Stimulated activated effector memory CD8-positive, alpha-beta T cell treated with anti-CD3 and anti-CD28 coated beads, Interleukin-12 subunit alpha, Interleukin-12 subunit beta, amount 100 ng/mL, for 72 hours (primary cell): ENCODE measurements around the gene CAP2.
"Not testable (repeated sequence)": the region's sequence is repeated elsewhere in the genome, so short reads cannot be mapped to it uniquely, and the experiment has no call there.

Source experiments
- ATAC-seq: fragments of 150-1000 bp; cut with Tn5 transposase; 2 replicates; pipeline ENCODE4 v1.10.0; 2021
- DNase-seq, 2 donors: peaks; one replicate each; pipeline ENCODE4 v3.0.0; 2021 to 2022; ENCODE audit warnings: low spot score in 2 of 2
- H3K27ac Mint-ChIP-seq: one replicate; pipeline ENCODE4 v1.8.0; 2022; ENCODE audit warnings: mild to moderate bottlenecking, mixed read lengths
- H3K36me3 Mint-ChIP-seq: one replicate; pipeline ENCODE4 v1.8.0; 2022; ENCODE audit warnings: mild to moderate bottlenecking, mixed read lengths
- H3K4me1 Mint-ChIP-seq: one replicate; pipeline ENCODE4 v1.8.0; 2022; ENCODE audit warnings: mixed read lengths
- H3K4me3 Mint-ChIP-seq: one replicate; pipeline ENCODE4 v1.8.0; 2022; ENCODE audit warnings: mild to moderate bottlenecking, mixed read lengths
- H3K9me3 Mint-ChIP-seq: one replicate; pipeline ENCODE4 v1.8.0; 2022; ENCODE audit warnings: mixed read lengths

The CAP2 gene

GRCh38 chr6:17417817-17418216 lies 24.4 kb downstream of the CAP2 start:
- Mint-ChIP-seq H3K9me3 (no peaks in the 10 kb centered on the region), H3K27ac (no peak overlapping the region), H3K36me3 (no peaks in the 10 kb centered on the region), H3K4me3 (no peak overlapping the region), H3K4me1 (no peaks in the 10 kb centered on the region)
- DNase-seq (no peak), ATAC-seq (no peak)

GRCh38 chr6:17418281-17419188 lies 25.1 kb downstream of the CAP2 start:
- DNase-seq (no peak), ATAC-seq (no peak)
- H3K4me1 Mint-ChIP-seq: no peaks in the 10 kb centered on the region
- H3K36me3 Mint-ChIP-seq: no peaks in the 10 kb centered on the region
- no peak overlapping the region for H3K4me3 Mint-ChIP-seq
- H3K9me3 Mint-ChIP-seq: no peaks in the 10 kb centered on the region
- no peak overlapping the region for H3K27ac Mint-ChIP-seq

- Mint-ChIP-seq H3K27ac (no peak overlapping the region), H3K4me3 (no peak overlapping the region), H3K9me3 (no peaks in the 10 kb centered on the region), H3K4me1 (no peaks in the 10 kb centered on the region), H3K36me3 (no peaks in the 10 kb centered on the region)
- no peak for DNase-seq
- no peak for ATAC-seq
Measured at GRCh38 chr6:17419189-17419575, 25.8 kb downstream of the CAP2 start.

- H3K4me1 Mint-ChIP-seq: no peaks in the 10 kb centered on the region
- H3K27ac Mint-ChIP-seq: no peak overlapping the region
- H3K4me3 Mint-ChIP-seq: no peak overlapping the region
- DNase-seq (no peak), ATAC-seq (no peak)
- H3K9me3 Mint-ChIP-seq: no peaks in the 10 kb centered on the region
- H3K36me3 Mint-ChIP-seq: no peaks in the 10 kb centered on the region
Measured at GRCh38 chr6:17420368-17420767, 27.0 kb downstream of the CAP2 start.

GRCh38 chr6:17421406-17421805 lies 28.0 kb downstream of the CAP2 start:
- ATAC-seq (no peak), DNase-seq (no peak)
- Mint-ChIP-seq H3K4me3 (no peak overlapping the region), H3K9me3 (no peaks in the 10 kb centered on the region), H3K36me3 (no peaks in the 10 kb centered on the region), H3K27ac (no peak overlapping the region), H3K4me1 (no peaks in the 10 kb centered on the region)

GRCh38 chr6:17423026-17423425 lies 29.6 kb downstream of the CAP2 start:
- Mint-ChIP-seq H3K4me1 (no peaks in the 10 kb centered on the region), H3K36me3 (no peaks in the 10 kb centered on the region), H3K4me3 (no peak overlapping the region), H3K9me3 (no peaks in the 10 kb centered on the region), H3K27ac (no peak overlapping the region)
- ATAC-seq (no peak), DNase-seq (no peak)

- Mint-ChIP-seq H3K9me3 (no peaks in the 10 kb centered on the region), H3K4me3 (no peak overlapping the region), H3K27ac (no peak overlapping the region), H3K36me3 (no peaks in the 10 kb centered on the region), H3K4me1 (no peaks in the 10 kb centered on the region)
- no peak for ATAC-seq
- no peak for DNase-seq
Measured at GRCh38 chr6:17427062-17427461, 33.7 kb downstream of the CAP2 start.

- ATAC-seq: no peak
- no peaks in the 10 kb centered on the region for H3K4me1 Mint-ChIP-seq
- H3K4me3 Mint-ChIP-seq: no peak overlapping the region
- no peaks in the 10 kb centered on the region for H3K36me3 Mint-ChIP-seq
- no peaks in the 10 kb centered on the region for H3K9me3 Mint-ChIP-seq
- DNase-seq: no peak
- H3K27ac Mint-ChIP-seq: no peak overlapping the region
Measured at GRCh38 chr6:17427617-17428016, 34.2 kb downstream of the CAP2 start.

GRCh38 chr6:17428595-17429120 lies 35.3 kb downstream of the CAP2 start:
- H3K27ac Mint-ChIP-seq, H3K4me1 Mint-ChIP-seq, H3K36me3 Mint-ChIP-seq, H3K9me3 Mint-ChIP-seq, DNase-seq, ATAC-seq, H3K4me3 Mint-ChIP-seq: not testable (repeated sequence)

GRCh38 chr6:17429383-17430061 lies 36.1 kb downstream of the CAP2 start:
- H3K4me1 Mint-ChIP-seq: no peaks in the 10 kb centered on the region
- no peaks in the 10 kb centered on the region for H3K36me3 Mint-ChIP-seq
- ATAC-seq: no peak
- no peak overlapping the region for H3K4me3 Mint-ChIP-seq
- H3K9me3 Mint-ChIP-seq: no peaks in the 10 kb centered on the region
- H3K27ac Mint-ChIP-seq: no peak overlapping the region
- no peak for DNase-seq

- Mint-ChIP-seq H3K4me1 (no peaks in the 10 kb centered on the region), H3K4me3 (no peak overlapping the region), H3K27ac (no peak overlapping the region), H3K36me3 (no peaks in the 10 kb centered on the region), H3K9me3 (no peaks in the 10 kb centered on the region)
- ATAC-seq: no peak
- DNase-seq: no peak
Measured at GRCh38 chr6:17431581-17431980, 38.2 kb downstream of the CAP2 start.

GRCh38 chr6:17432356-17432755 lies 39.0 kb downstream of the CAP2 start:
- no peak for DNase-seq
- ATAC-seq: no peak
- Mint-ChIP-seq H3K36me3 (no peaks in the 10 kb centered on the region), H3K4me1 (no peaks in the 10 kb centered on the region), H3K27ac (no peak overlapping the region), H3K9me3 (no peaks in the 10 kb centered on the region), H3K4me3 (no peak overlapping the region)

- H3K4me1 Mint-ChIP-seq: no peaks in the 10 kb centered on the region
- H3K27ac Mint-ChIP-seq: no peak overlapping the region
- ATAC-seq: no peak
- no peaks in the 10 kb centered on the region for H3K9me3 Mint-ChIP-seq
- H3K4me3 Mint-ChIP-seq: no peak overlapping the region
- DNase-seq: no peak
- no peaks in the 10 kb centered on the region for H3K36me3 Mint-ChIP-seq
Measured at GRCh38 chr6:17439243-17439993, 46.0 kb downstream of the CAP2 start.

- DNase-seq, H3K36me3 Mint-ChIP-seq, H3K4me3 Mint-ChIP-seq, H3K9me3 Mint-ChIP-seq, H3K4me1 Mint-ChIP-seq, H3K27ac Mint-ChIP-seq, ATAC-seq: not testable (repeated sequence)
Measured at GRCh38 chr6:17440811-17441210, 47.4 kb downstream of the CAP2 start.

GRCh38 chr6:17442196-17442595 lies 48.8 kb downstream of the CAP2 start:
- Mint-ChIP-seq H3K4me3 (no peak overlapping the region), H3K36me3 (no peaks in the 10 kb centered on the region), H3K4me1 (no peaks in the 10 kb centered on the region), H3K9me3 (no peaks in the 10 kb centered on the region), H3K27ac (no peak overlapping the region)
- DNase-seq (no peak), ATAC-seq (no peak)
